Left hindlimb (tissue), 1 donor: ENCODE results near the gene ITPRIP.

Source experiments
- DNase-seq: peaks from one replicate; pipeline ENCODE4 v3.0.0-alpha.2; 2018

Gene ITPRIP

GRCh38 chr10:104304927-104305326 lies 33.3 kb downstream of the ITPRIP start:
- no peak for DNase-seq

- DNase-seq = no peak
These were observed 33.9 kb downstream of the ITPRIP start for GRCh38 chr10:104304356-104304745.

DNA sequence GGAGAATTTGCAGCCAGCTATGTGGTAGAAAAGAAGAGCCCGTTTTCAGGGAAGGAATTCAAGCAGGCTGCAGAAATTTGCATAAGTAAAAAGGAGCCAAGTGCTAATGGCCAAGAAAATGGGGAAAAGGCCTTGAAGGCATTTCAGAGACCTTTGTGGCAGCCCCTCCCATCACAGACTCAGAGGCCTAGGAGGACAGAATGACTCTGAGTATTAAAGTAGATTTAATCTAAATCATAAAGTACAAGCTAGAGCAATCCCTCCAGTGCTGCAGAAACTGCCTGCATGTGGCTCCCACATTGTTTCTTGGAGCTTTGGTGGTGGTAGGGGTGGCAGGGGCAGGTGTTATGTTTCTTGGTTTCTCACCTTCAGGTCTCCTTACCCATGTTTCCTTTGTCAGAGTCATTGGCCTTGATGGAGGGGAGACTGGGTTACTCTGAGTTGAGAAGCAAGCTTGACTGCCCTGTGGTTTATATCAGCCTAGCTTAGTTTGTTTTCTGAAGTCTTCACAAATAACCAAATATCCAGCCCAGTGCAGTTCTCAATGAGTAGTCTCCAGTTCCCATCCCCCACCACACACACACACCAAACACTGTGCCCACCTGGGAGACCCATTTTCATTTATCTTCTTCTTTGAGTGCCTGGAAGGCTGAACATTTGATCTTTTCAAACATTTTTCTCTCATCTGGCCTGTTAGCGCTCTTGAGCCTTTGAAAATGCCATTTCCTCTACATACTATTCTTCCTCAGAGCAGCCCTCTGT lies 34.5 kb downstream of the ITPRIP start:
- no peak for DNase-seq

GRCh38 chr10:104301907-104302690 lies 36.2 kb downstream of the ITPRIP start:
- DNase-seq = no peak

DNA sequence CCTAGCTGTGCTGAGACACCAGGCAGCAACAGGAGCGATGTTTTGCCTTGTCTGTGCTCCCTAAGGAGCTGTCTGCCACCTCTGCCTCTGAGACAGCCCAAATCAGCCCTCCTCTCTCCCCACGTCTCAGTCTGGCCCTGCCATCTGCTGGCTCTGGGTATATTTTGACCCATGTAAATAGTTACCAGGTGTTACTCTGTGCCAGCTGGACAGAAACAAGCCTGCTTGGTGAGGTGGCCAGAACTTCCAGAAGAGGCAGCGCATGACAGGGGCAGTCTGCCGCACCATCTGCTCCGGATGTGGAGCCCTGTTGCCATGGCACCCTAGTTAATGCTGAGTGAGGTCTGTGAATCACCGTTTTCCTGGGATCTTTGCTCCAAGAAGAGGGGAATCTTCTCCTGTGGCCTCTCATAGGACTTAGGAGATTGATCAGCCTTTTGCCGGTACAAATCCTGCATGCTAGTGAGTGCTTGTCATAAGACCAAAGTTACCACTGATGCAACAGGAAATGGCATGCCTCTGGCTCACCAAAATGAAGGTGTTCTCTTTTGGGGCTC lies 37.5 kb downstream of the ITPRIP start:
- peak; percentile 86 for DNase-seq

GRCh38 chr10:104300002-104300735 lies 38.1 kb downstream of the ITPRIP start:
- peak; percentile 67 for DNase-seq

DNA sequence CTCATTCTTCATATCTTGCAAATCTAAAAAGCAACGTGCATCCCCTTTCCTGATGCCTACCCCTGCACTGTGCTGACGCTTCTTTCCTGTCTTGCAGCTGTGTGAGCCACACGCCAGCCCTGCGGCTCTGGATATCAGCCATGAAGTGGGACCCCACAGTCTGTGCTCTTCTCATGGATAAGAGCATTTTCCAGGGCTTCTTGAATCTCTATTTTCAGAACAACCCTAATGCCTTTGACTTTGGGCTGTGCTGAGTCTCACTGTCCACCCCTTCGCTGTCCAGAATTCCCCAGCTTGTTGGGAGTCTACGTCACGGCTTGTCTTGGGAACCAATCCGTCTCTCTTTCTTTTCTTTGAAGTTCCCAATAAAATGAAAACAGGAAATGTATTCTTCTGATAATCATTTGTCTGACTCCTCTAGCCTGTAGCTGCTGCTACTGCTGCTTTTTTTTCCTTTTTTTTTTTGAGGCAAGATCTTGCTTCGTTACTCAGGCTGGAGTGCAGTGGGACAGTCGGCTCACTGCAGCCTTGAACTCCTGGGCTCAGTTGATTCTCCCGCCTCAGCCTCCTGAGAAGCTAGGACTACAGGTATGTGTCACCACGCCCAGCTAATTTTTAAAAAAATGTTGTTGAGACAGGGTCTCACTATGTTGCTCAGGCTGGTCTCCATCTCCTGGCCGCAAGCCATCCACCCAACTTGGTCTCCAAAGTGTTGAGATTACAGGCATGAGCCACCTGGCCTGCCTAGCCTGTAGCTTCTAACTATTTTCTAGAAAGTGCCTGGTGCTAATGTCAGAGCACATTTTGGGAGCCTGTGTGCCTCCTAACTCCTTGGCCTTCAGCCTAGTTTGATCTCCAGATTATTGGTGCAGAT lies 39.0 kb downstream of the ITPRIP start:
- no peak for DNase-seq

DNA sequence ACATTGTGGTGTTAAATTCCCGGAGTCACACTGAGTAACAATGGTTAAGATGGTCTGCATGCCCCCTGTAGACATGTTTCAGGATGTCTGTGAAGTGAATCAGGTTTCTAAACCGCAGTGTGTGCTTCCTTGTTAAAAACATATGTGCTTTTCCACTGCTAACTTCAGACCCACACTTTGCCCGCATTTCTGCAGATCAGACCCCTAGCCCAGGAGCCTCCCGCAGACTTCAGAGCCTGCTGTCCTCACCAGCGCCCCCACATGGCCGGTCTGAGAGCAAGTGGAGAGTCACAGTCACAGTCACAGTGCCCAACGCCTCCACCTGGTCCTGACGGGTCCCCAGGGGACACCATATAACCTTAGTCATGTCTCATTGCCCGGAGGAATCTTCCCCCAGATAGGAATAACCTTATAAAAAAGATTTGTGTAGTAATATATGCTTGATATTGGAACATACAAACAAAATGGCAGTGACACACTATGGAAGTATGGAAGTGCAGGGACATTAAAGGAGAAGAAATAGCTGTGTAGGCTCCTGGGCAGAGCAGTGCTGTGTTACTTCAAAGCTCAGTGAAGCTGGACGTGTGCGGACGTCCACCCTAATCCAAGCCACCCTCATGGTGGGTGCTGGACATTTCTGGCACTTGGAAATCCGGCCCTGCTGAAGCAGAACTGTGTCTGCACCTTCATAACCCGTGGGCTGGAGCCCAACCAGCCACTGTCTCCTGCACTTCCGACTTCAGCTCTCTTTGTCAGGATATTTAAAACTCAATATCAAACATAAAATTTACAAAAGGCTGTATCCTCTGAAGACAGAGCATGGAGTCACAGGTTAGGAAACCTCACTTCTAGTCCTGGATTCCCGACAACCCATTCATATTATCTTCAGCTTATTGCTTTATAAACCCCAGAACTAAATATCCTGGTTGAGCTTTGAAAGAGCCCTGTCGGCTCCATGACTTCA lies 40.3 kb downstream of the ITPRIP start:
- no peak for DNase-seq

DNA sequence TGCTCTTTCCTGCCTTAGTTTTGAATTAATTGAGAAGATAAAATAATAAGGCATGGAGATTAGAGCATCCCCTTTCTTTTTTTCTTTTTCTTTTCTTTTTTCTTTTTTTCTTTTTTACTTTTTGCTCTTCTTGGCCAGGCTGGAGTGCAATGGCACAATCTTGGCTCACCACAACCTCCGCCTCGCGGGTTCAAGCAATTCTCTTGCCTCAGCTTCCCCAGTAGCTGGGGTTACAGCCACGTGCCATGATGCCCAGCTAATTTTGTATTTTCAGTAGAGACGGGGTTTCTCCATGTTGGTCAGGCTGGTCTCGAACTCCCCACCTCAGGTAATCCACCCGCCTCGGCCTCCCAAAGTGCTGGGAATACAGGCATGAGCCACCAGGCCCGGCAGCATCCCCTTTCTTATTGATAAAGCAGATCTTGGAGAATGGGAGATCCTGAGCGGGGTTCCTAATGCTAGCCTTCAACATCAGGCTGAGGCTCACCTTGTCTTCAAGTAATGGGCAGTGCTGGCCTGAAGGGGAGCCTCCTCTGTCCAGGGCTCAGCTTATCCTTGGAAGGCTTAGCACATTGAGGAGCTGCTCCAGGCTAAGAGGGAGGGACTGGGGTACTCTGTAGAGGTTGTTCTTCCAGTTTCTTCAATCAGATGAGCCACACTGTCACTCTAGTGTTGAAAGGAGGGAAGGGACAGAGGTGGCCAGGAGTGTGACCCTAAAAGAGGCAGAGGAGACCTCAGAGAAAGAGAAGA lies 41.4 kb downstream of the ITPRIP start:
- DNase-seq = no peak

GRCh38 chr10:104293781-104294321 lies 44.4 kb downstream of the ITPRIP start:
- no peak for DNase-seq

GRCh38 chr10:104293011-104293410 lies 45.3 kb downstream of the ITPRIP start:
- DNase-seq = no peak

GRCh38 chr10:104291439-104291951 lies 46.8 kb downstream of the ITPRIP start:
- DNase-seq = peak; percentile 90

DNA sequence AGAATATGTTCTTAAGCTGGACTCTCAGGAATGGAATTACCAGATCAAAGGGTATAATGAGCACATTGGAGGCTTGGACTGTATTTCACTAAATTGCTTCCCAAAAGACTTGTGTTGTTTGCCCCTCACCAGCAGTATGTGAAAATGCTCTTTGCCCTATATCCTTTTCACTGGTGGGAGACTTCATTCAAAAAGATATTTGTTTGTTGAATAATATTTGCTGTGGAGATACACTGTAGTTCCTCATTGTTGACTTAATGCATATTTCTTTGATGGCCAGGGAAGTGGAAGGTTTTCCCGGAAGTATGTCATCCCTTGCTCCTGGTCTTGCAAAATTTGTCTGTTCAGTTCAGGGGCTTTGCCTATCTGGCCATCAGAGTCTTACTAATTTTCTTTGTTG lies 49.9 kb downstream of the ITPRIP start:
- DNase-seq = no peak

GRCh38 chr10:104286939-104287338 lies 51.3 kb downstream of the ITPRIP start:
- DNase-seq = no peak

- DNase-seq = no peak
These were observed 53.4 kb downstream of the ITPRIP start for GRCh38 chr10:104284846-104285245.

- no peak for DNase-seq
These were observed 56.6 kb downstream of the ITPRIP start for GRCh38 chr10:104281694-104282093.

GRCh38 chr10:104279550-104280259 lies 58.6 kb downstream of the ITPRIP start:
- DNase-seq = no peak

GRCh38 chr10:104277785-104278184 lies 60.5 kb downstream of the ITPRIP start:
- no peak for DNase-seq

- no peak for DNase-seq
These were observed 62.1 kb downstream of the ITPRIP start for GRCh38 chr10:104276192-104276591.
